NCI-H1436 treated with DMSO at 0.1 percent for 48 hours (cell line): ENCODE data around the gene ETHE1.
"Not testable (repeated sequence)": the region's sequence is repeated elsewhere in the genome, so short reads cannot be mapped to it uniquely, and the experiment has no call there.

Source experiments
- DNase-seq: peaks from one replicate; lab custom pipeline; 2025; lab: John Stamatoyannopoulos, UW

ETHE1 gene

GRCh38 chr19:43523696-43524095 lies 3.3 kb downstream of the ETHE1 start:
- DNase-seq: not testable (repeated sequence)

- no peak for DNase-seq
These were observed 4.1 kb downstream of the ETHE1 start for GRCh38 chr19:43522929-43523328.

GRCh38 chr19:43519436-43520088 lies 7.4 kb downstream of the ETHE1 start:
- DNase-seq: peak; percentile 16

- no peak for DNase-seq
These were observed 8.9 kb downstream of the ETHE1 start for GRCh38 chr19:43518051-43518450.

- not testable (repeated sequence) for DNase-seq
These were observed 14.6 kb downstream of the ETHE1 start for GRCh38 chr19:43512399-43512798.

GRCh38 chr19:43511324-43511723 lies 15.7 kb downstream of the ETHE1 start:
- DNase-seq: no peak

- DNase-seq: no peak
These were observed 16.3 kb downstream of the ETHE1 start for GRCh38 chr19:43510713-43511112.

- no peak for DNase-seq
These were observed 19.1 kb downstream of the ETHE1 start for GRCh38 chr19:43507880-43508279.

GRCh38 chr19:43506629-43507028 lies 20.4 kb downstream of the ETHE1 start:
- DNase-seq: no peak

GRCh38 chr19:43505941-43506340 lies 21.1 kb downstream of the ETHE1 start:
- DNase-seq: no peak

- DNase-seq: no peak
These were observed 21.9 kb downstream of the ETHE1 start for GRCh38 chr19:43505186-43505456.

GRCh38 chr19:43504426-43505185 lies 22.4 kb downstream of the ETHE1 start, which contains the start of gene PHLDB3:
PHLDB3 (minus strand) TSS chr19:43504746; CDS start chr19:43504118, 628 bp downstream.
- DNase-seq: no peak

GRCh38 chr19:43503501-43504425 lies 23.2 kb downstream of the ETHE1 start:
- peak; percentile 93 for DNase-seq

- no peak for DNase-seq
These were observed 24.5 kb downstream of the ETHE1 start for GRCh38 chr19:43502419-43502976.

GRCh38 chr19:43501661-43502418 lies 25.2 kb downstream of the ETHE1 start:
- DNase-seq: no peak

- DNase-seq: no peak
These were observed 28.0 kb downstream of the ETHE1 start for GRCh38 chr19:43499042-43499441.

- DNase-seq: no peak
These were observed 28.7 kb downstream of the ETHE1 start for GRCh38 chr19:43498233-43498842.

GRCh38 chr19:43496960-43497359 lies 30.0 kb downstream of the ETHE1 start:
- no peak for DNase-seq

GRCh38 chr19:43495082-43495481 lies 31.9 kb downstream of the ETHE1 start:
- no peak for DNase-seq

GRCh38 chr19:43490759-43491158 lies 36.2 kb downstream of the ETHE1 start:
- no peak for DNase-seq

- no peak for DNase-seq
These were observed 36.9 kb downstream of the ETHE1 start for GRCh38 chr19:43489979-43490599.
